ENCODE results near the gene CXXC4. TPM values are rescaled to one million over a fixed set of nuclear protein-coding genes. Genes with fewer than 3 reads are reported as not detected.

Gene CXXC4
- total and polyA plus RNA-seq, 2 of the 13 experiments (the other 11 are each of a cell fraction or from before 2014, with no cell fraction given), result not detected

DNA sequence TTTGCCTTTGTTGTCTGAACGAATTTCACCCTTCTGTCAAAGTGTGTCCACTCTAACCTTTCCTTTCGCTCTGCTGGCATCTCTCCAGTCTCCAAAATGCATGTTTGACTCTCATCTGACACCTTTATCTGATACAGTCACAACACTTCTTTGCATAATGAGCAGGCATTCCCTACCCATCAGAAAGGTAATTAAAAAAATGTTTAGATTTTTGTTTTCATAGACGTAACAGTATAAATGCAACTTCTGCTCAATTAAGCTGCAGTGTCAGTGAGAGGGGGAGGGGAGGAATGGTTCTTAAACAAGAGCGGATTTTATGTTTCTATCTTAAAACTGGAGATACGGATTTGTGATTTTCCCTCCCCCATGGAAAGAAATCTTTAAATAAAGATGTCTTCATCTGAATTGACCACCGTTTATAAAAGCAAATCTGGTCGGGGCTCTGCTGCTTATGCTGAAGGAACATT lies 70.2 kb downstream of the CXXC4 start:
- H3K4me1 ChIP-seq (ENCODE audit: insufficient read depth, low read length), result no peaks in the 10 kb centered on the region
- H3K9ac ChIP-seq (ENCODE audit: insufficient read depth, low read depth, low read length), result no peak overlapping the region
- in situ Hi-C loops (cut with HindIII; ENCODE audit: extremely low pct_ligation_motif_present, low pct_unique_long_range_greater_than_20kb), result no loop called here
- BruUV-seq (replicated peaks), result no TSS peak
- H3K27me3 ChIP-seq (ENCODE audit: control insufficient read depth in 1 of 2, insufficient read depth in 2 of 2, low read length in 2 of 2), result no peaks in the 10 kb centered on the region
- FAIRE-seq (no peak), DNase-seq (ENCODE audit: low spot score) (no peak), ATAC-seq (no peak)
- no peak overlapping the region for H3K4me2 ChIP-seq (ENCODE audit: low read depth, low read length)
- no peak overlapping the region for H3K27ac ChIP-seq (ENCODE audit: extremely low read length, insufficient read depth, low read length)
- 4% methylated on average over 7 of the region's 7 CpGs for WGBS (ENCODE audit: low lambda C conversion rate)
- H3K4me3 ChIP-seq (replicated peaks in 1 of 3; ENCODE audit: insufficient read depth in 1 of 3, low read depth in 2 of 3, low read length in 3 of 3), result no peak overlapping the region
- ChIA-PET POLR2A (no interaction called here), CTCF (ENCODE audit: low intra/inter-chr PET ratio, low total read pairs) (no interaction called here)
- H2AFZ ChIP-seq (ENCODE audit: low read length), result no peak overlapping the region
- H3K9me3 ChIP-seq (ENCODE audit: low read length), result no peaks in the 10 kb centered on the region
- no peaks in the 10 kb centered on the region for H3K79me2 ChIP-seq (ENCODE audit: insufficient read depth, low read length)
- TF ChIP-seq MXI1 (IDR thresholded peaks at IDR 0.05; ENCODE audit: borderline replicate concordance, low read depth, low read length), result no peak
- no peak for TF ChIP-seq ZNF501 (CRISPR knock-in tag; IDR thresholded peaks at IDR 0.05)
- H3K36me3 ChIP-seq (replicated peaks in 1 of 2; ENCODE audit: control insufficient read depth in 1 of 2, insufficient read depth in 2 of 2, low read length in 2 of 2), result no peaks in the 10 kb centered on the region
- intact Hi-C loops (cut with micrococcal nuclease; ENCODE audit: unreplicated experiment), result no loop called here
- no peaks in the 10 kb centered on the region for H4K20me1 ChIP-seq (ENCODE audit: insufficient read depth, low read length)

DNA sequence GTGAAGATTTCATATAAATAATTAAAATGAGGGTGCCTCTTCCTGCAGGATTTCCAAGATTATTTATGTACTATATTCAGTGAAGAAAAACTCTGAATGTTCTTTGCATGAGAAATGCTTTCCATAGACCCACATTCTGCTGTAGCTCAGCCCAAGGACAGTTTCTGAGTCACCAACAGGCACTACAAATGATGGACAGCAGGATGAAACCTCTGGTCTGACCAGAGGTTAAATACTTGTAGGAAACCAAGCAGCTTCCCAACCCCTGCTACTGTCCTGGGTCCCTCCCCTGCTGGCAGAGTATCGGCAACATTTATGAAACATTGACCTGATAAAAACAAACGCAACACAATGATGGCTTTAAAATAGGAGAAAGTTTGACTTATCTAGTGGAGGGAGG lies 73.1 kb downstream of the CXXC4 start:
- Histone ChIP-seq H3K9ac (ENCODE audit: insufficient read depth, low read depth, low read length) (no peak overlapping the region), H3K4me2 (ENCODE audit: low read depth, low read length) (no peak overlapping the region), H2AFZ (ENCODE audit: low read length) (no peak overlapping the region), H3K27ac (ENCODE audit: extremely low read length, insufficient read depth, low read length) (no peak overlapping the region), H3K79me2 (ENCODE audit: insufficient read depth, low read length) (no peaks in the 10 kb centered on the region), H3K9me3 (ENCODE audit: low read length) (no peaks in the 10 kb centered on the region), H3K4me1 (ENCODE audit: insufficient read depth, low read length) (no peaks in the 10 kb centered on the region), H3K36me3 (replicated peaks in 1 of 2; ENCODE audit: control insufficient read depth in 1 of 2, insufficient read depth in 2 of 2, low read length in 2 of 2) (no peaks in the 10 kb centered on the region), H4K20me1 (ENCODE audit: insufficient read depth, low read length) (no peaks in the 10 kb centered on the region), H3K27me3 (ENCODE audit: control insufficient read depth in 1 of 2, insufficient read depth in 2 of 2, low read length in 2 of 2) (no peaks in the 10 kb centered on the region), H3K4me3 (replicated peaks in 1 of 3; ENCODE audit: insufficient read depth in 1 of 3, low read depth in 2 of 3, low read length in 3 of 3) (no peak overlapping the region)
- FAIRE-seq (no peak), ATAC-seq (0 out of 3 replicates have a peak, but pooled peaks have one; percentile 35), DNase-seq (ENCODE audit: low spot score) (no peak)
- ChIA-PET CTCF (ENCODE audit: low intra/inter-chr PET ratio, low total read pairs) (no interaction called here), POLR2A (no interaction called here)
- WGBS (ENCODE audit: low lambda C conversion rate), result 0% methylated on average over 2 of the region's 2 CpGs
- in situ Hi-C loops (cut with HindIII; ENCODE audit: extremely low pct_ligation_motif_present, low pct_unique_long_range_greater_than_20kb) (no loop called here), intact Hi-C loops (cut with micrococcal nuclease; ENCODE audit: unreplicated experiment) (no loop called here)
- BruUV-seq (replicated peaks), result no TSS peak
- TF ChIP-seq REL (CRISPR knock-in tag; conservative IDR thresholded peaks at IDR 0.05) (no peak), ZNF234 (CRISPR knock-in tag; conservative IDR thresholded peaks at IDR 0.05) (no peak), FOXM1 (CRISPR knock-in tag; IDR thresholded peaks at IDR 0.05) (no peak)

Measured in HepG2 (cell line).